K562 (cell line): ENCODE data around the gene LRRC9. TPM values are rescaled to one million over a fixed set of nuclear protein-coding genes. Genes with fewer than 3 reads are reported as not detected.
A peak's percentile ranks its signal among the peaks of the same experiment; 100 is the strongest.

ENCODE experiments used
- CBFA2T2 ChIP-seq: fragments of 450-650 bp; conservative IDR thresholded peaks from 2 replicates; pipeline ENCODE4 v1.6.1; 2017; ENCODE audit warnings: mild to moderate bottlenecking
- CTBP1 ChIP-seq: fragments of 450-650 bp; IDR thresholded peaks from 2 replicates; pipeline ENCODE4 v1.6.1; 2016; ENCODE audit warnings: borderline replicate concordance
- EHMT2 ChIP-seq: fragments of 450-650 bp; IDR thresholded peaks from 2 replicates; pipeline ENCODE4 v1.6.1; 2018; ENCODE audit warnings: antibody characterized with exemption
- FOSL1 ChIP-seq: fragments of 200-800 bp; sonication (Bioruptor generic); conservative IDR thresholded peaks from 2 replicates; pipeline ENCODE4 v1.6.1; 2016; ENCODE audit warnings: missing genetic modification characterization, missing compliant biosample characterization
- HMGN3 ChIP-seq: IDR thresholded peaks from 2 replicates; pipeline ENCODE4 v1.6.1; 2011; ENCODE audit warnings: borderline replicate concordance, low read depth, mild to moderate bottlenecking, mixed read lengths, low read length; ENCODE audit not compliant: insufficient read length; ENCODE audit errors: extremely low read depth
- KDM1A ChIP-seq, 2 experiments: fragments of 450-650 bp; IDR thresholded peaks; 2 replicates each; pipeline ENCODE4 v1.6.1; 2016; ENCODE audit warnings: mild to moderate bottlenecking in 2 of 2
- LCOR ChIP-seq: sonication (generic); formaldehyde crosslinking; IDR thresholded peaks from 2 replicates; pipeline ENCODE4 v1.8.0; 2022; ENCODE audit warnings: mild to moderate bottlenecking, missing genetic modification reagents
- MCM3 ChIP-seq: fragments of 450-650 bp; IDR thresholded peaks from 2 replicates; pipeline ENCODE4 v1.6.1; 2016
- SETDB1 ChIP-seq: IDR thresholded peaks from one replicate; pipeline ENCODE4 v1.6.1; 2012; ENCODE audit warnings: low read length, control low read depth, inconsistent platforms
- TCF3 ChIP-seq: sonication (generic); formaldehyde crosslinking; IDR thresholded peaks from 2 replicates; pipeline ENCODE4 v1.4.0; 2020; ENCODE audit warnings: mild to moderate bottlenecking, missing genetic modification reagents
- TEAD2 ChIP-seq: fragments of 450-650 bp; IDR thresholded peaks from 2 replicates; pipeline ENCODE4 v1.6.1; 2016; ENCODE audit warnings: missing genetic modification characterization, control low read depth, missing compliant biosample characterization
- ZNF561 ChIP-seq: fragments of 450-650 bp; formaldehyde crosslinking; conservative IDR thresholded peaks from 2 replicates; pipeline ENCODE4 v1.4.0; 2020; ENCODE audit warnings: mild to moderate bottlenecking, moderate library complexity
- ZNF77 ChIP-seq: fragments of 250-450 bp; sonication (Bioruptor Pico); IDR thresholded peaks from 2 replicates; pipeline ENCODE4 v1.5.0; 2020
- polyA plus RNA-seq, 8 experiments: library from polyadenylated mRNA; depleted of rRNA in 4 of 8; stranded (reverse) in 5 of 8; unstranded in 3 of 8; fragments of >200 nt; fragmentation: Nextera tagmentation in 2 of 8; fragmentation: Illumina TruSeq in 1 of 8; extraction: Ambion mirVana in 2 of 8; extraction: Trizol in 1 of 8; gene quantifications; 2 replicates each; pipeline versions ENCODE4 v1.2.1 to v1.2.3, GENCODE V29; 2011 to 2014; ENCODE audit warnings: inconsistent platforms in 1 of 8, missing spikeins in 1 of 8
- total RNA-seq, 7 experiments: library from RNA; depleted of rRNA in 6 of 7; stranded (reverse); fragments of >200 nt in 6 of 7; fragmentation: Illumina TruSeq in 2 of 7; extraction: Trizol in 2 of 7; gene quantifications; 2 replicates each; pipeline versions ENCODE4 v1.2.1 to v1.2.3, GENCODE V29; 2011 to 2021; ENCODE audit warnings: low replicate concordance in 1 of 7
- TF ChIP-seq, protein P1 (sequence below): fragments of 250-450 bp; sonication (Bioruptor Pico); IDR thresholded peaks from 2 replicates; pipeline ENCODE4 v1.8.0; 2022; ENCODE audit warnings: inconsistent platforms
- TF ChIP-seq, protein P2 (sequence below): fragments of 250-450 bp; sonication (Bioruptor Pico); IDR thresholded peaks from 2 replicates; pipeline ENCODE4 v1.8.0; 2022; ENCODE audit warnings: inconsistent platforms, mild to moderate bottlenecking, moderate library complexity, borderline replicate concordance
- TF ChIP-seq, protein P3 (sequence below), 2 experiments: fragments of 450-650 bp; IDR thresholded peaks; 2 replicates each; pipeline ENCODE4 v1.6.1; 2016
- TF ChIP-seq, protein P4 (sequence below): sonication (generic); IDR thresholded peaks from 2 replicates; pipeline ENCODE4 v1.6.1; 2016
- TF ChIP-seq, protein P5 (sequence below), 2 experiments: fragments of 250-450 bp in 1 of 2; fragments of 450-650 bp in 1 of 2; sonication (Bioruptor Pico) in 1 of 2; IDR thresholded peaks; 2 replicates each; pipeline versions ENCODE4 v1.6.1 to v1.8.0; 2016 to 2021; ENCODE audit warnings: mild to moderate bottlenecking in 2 of 2, moderate library complexity in 2 of 2, missing compliant biosample characterization in 1 of 2, missing genetic modification characterization in 1 of 2
- TF ChIP-seq, protein P6 (sequence below): fragments of 200-800 bp; sonication (Bioruptor generic); IDR thresholded peaks from 2 replicates; pipeline ENCODE4 v1.6.1; 2017; ENCODE audit warnings: missing genetic modification characterization, missing compliant biosample characterization

LRRC9 gene
- total and polyA plus RNA-seq, 9 of the 15 experiments (the other 6 are each of a cell fraction or from before 2014, with no cell fraction given) = not detected

DNA sequence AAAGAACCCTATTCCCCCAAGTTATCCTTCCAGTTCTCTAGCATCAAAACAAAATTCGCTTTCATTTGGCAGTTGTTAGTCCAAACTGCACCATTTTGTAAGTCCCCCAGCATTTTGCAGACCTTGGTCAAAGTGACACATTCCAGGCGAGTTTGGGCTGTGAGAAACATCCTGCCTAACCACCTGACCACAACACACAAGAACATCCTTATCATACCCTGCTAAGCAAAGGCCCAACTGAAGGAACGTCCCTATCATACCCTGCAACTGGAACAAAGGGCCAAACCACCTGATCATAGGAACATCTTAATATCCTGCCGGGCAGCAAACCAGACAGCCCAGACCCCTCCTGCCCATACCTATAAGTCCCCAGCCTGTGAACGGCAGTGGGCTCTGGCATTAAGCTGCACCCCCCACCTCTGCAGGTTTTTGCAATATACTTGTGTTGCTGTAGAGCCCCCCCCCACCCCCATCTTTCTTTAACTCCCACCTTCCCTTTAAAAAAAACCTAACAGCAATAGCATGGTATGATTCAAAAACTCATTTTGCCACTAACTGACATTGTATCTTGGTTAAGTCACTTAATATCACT, 174.5 kb downstream of the LRRC9 start (continued):
- TF ChIP-seq, protein P1, sequence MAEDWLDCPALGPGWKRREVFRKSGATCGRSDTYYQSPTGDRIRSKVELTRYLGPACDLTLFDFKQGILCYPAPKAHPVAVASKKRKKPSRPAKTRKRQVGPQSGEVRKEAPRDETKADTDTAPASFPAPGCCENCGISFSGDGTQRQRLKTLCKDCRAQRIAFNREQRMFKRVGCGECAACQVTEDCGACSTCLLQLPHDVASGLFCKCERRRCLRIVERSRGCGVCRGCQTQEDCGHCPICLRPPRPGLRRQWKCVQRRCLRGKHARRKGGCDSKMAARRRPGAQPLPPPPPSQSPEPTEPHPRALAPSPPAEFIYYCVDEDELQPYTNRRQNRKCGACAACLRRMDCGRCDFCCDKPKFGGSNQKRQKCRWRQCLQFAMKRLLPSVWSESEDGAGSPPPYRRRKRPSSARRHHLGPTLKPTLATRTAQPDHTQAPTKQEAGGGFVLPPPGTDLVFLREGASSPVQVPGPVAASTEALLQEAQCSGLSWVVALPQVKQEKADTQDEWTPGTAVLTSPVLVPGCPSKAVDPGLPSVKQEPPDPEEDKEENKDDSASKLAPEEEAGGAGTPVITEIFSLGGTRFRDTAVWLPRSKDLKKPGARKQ = no peak
- TF ChIP-seq, protein P2, sequence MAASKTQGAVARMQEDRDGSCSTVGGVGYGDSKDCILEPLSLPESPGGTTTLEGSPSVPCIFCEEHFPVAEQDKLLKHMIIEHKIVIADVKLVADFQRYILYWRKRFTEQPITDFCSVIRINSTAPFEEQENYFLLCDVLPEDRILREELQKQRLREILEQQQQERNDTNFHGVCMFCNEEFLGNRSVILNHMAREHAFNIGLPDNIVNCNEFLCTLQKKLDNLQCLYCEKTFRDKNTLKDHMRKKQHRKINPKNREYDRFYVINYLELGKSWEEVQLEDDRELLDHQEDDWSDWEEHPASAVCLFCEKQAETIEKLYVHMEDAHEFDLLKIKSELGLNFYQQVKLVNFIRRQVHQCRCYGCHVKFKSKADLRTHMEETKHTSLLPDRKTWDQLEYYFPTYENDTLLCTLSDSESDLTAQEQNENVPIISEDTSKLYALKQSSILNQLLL (CRISPR knock-in tag) = no peak
- TF ChIP-seq ZNF77 (CRISPR knock-in tag) (no peak), HMGN3 (no peak), CTBP1 (peak; percentile 81; the same call in 1 of the 2 replicates), MCM3 (no peak), EHMT2 (peak; percentile 27; the same call in 1 of the 2 replicates), FOSL1 (tag) (peak; percentile 33; the same call in 1 of the 2 replicates), ZNF561 (CRISPR knock-in tag) (no peak), SETDB1 (no peak), TEAD2 (tag) (peak; percentile 69; the same call in 1 of the 2 replicates), KDM1A (IDR thresholded peaks at IDR 0.05) (peak in 1 of 2 experiments; percentile 50; a peak in 1 of 4 replicates), TCF3 (CRISPR knock-in tag) (peak; percentile 68), LCOR (CRISPR knock-in tag) (no peak), CBFA2T2 (peak; percentile 63)
- TF ChIP-seq, protein P3, sequence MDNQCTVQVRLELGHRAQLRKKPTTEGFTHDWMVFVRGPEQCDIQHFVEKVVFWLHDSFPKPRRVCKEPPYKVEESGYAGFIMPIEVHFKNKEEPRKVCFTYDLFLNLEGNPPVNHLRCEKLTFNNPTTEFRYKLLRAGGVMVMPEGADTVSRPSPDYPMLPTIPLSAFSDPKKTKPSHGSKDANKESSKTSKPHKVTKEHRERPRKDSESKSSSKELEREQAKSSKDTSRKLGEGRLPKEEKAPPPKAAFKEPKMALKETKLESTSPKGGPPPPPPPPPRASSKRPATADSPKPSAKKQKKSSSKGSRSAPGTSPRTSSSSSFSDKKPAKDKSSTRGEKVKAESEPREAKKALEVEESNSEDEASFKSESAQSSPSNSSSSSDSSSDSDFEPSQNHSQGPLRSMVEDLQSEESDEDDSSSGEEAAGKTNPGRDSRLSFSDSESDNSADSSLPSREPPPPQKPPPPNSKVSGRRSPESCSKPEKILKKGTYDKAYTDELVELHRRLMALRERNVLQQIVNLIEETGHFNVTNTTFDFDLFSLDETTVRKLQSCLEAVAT (IDR thresholded peaks at IDR 0.05) = peak in 1 of 2 experiments; percentile 80; a peak in 1 of 4 replicates
- TF ChIP-seq, protein P4, sequence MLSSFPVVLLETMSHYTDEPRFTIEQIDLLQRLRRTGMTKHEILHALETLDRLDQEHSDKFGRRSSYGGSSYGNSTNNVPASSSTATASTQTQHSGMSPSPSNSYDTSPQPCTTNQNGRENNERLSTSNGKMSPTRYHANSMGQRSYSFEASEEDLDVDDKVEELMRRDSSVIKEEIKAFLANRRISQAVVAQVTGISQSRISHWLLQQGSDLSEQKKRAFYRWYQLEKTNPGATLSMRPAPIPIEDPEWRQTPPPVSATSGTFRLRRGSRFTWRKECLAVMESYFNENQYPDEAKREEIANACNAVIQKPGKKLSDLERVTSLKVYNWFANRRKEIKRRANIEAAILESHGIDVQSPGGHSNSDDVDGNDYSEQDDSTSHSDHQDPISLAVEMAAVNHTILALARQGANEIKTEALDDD = 0 out of 2 replicates have a peak, but pooled peaks have one; percentile 38
- TF ChIP-seq, protein P5, sequence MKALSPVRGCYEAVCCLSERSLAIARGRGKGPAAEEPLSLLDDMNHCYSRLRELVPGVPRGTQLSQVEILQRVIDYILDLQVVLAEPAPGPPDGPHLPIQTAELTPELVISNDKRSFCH (CRISPR knock-in tag; IDR thresholded peaks at IDR 0.05) = no peak
- TF ChIP-seq, protein P5 (tag; IDR thresholded peaks at IDR 0.05) = no peak
- TF ChIP-seq, protein P6, sequence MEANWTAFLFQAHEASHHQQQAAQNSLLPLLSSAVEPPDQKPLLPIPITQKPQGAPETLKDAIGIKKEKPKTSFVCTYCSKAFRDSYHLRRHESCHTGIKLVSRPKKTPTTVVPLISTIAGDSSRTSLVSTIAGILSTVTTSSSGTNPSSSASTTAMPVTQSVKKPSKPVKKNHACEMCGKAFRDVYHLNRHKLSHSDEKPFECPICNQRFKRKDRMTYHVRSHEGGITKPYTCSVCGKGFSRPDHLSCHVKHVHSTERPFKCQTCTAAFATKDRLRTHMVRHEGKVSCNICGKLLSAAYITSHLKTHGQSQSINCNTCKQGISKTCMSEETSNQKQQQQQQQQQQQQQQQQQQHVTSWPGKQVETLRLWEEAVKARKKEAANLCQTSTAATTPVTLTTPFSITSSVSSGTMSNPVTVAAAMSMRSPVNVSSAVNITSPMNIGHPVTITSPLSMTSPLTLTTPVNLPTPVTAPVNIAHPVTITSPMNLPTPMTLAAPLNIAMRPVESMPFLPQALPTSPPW (CRISPR knock-in tag) = peak; percentile 18; the same call in 1 of the 2 replicates
